Hematopoietic multipotent progenitor cell treated with erythropoietin and hydrocortisone succinate and interleukin-3 and kit ligand, for 6 days (in vitro differentiated cells): ENCODE data around the gene ALS2CL.
A peak's percentile ranks its signal among the peaks of the same experiment; 100 is the strongest.
"Not testable (repeated sequence)": the region's sequence is repeated elsewhere in the genome, so short reads cannot be mapped to it uniquely, and the experiment has no call there.

Experiments used
- DNase-seq: peaks from one replicate; pipeline ENCODE4 v3.0.0-alpha.2; 2015

Gene ALS2CL

DNA sequence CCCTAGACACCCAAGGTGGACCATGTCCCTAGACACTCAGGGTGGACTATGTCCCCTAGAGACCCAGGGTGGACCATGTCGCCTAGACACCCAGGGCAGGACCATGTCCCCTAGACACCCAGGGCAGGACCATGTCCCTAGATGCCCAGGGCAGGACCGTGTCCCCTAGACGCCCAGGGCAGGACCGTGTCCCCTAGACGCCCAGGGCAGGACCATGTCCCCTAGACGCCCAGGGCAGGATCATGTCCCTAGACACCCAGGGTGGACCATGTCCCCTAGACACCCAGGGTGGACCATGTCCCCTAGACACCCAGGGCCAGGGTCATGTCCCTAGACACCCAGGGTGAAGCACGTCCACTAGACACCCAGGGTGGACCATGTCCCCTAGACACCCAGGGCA is 10.9 kb upstream of the ALS2CL start:
- not testable (repeated sequence) for DNase-seq

- no peak for DNase-seq
Measured at GRCh38 chr3:46703013-46703520, 9.6 kb upstream of the ALS2CL start.

DNA sequence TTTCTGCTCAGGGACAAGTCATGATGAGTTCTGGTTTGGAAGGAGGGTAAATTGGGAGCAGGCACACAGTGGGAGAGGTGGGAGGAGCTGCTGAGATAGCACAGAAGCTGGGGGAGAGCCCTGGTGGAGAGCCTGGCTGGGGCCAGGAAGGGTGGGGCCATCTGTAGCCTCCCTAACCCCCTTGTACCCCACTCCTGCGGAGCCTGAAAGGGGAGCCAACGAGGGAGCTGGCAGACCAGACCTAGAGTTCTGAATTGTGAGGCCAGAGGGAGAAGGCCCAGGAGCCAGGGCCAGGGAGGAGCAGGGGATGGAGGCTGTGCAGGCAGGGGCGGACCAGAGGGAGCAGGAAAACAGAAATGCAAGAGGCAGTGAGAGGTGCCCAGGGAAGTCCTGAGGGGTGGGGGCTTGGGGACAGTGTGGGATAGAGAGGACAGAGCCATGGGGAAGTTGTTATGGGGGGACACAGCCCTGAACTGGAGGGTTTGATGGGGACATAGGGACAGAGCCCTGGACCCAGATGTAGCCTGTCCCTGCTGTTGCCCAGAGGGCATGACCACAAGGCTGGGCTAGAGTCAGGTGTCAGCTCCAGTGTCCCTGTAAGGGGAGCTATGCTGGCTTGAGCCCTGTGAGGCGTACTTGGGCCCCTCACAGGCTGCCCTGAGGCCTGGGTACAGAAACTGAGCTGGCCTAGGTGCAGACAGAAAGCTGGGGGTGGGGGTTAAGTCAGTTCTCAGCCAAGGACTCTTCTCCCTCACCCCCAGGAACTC is 8.9 kb upstream of the ALS2CL start:
- no peak for DNase-seq

GRCh38 chr3:46701181-46701939 is 7.9 kb upstream of the ALS2CL start, which contains the start of gene TMIE:
TSS of gene TMIE (plus strand) at chr3:46701392. CDS start at chr3:46701488, 96 bp downstream.
- DNase-seq: no peak

GRCh38 chr3:46700772-46701171 is 7.3 kb upstream of the ALS2CL start:
- DNase-seq: no peak

DNA sequence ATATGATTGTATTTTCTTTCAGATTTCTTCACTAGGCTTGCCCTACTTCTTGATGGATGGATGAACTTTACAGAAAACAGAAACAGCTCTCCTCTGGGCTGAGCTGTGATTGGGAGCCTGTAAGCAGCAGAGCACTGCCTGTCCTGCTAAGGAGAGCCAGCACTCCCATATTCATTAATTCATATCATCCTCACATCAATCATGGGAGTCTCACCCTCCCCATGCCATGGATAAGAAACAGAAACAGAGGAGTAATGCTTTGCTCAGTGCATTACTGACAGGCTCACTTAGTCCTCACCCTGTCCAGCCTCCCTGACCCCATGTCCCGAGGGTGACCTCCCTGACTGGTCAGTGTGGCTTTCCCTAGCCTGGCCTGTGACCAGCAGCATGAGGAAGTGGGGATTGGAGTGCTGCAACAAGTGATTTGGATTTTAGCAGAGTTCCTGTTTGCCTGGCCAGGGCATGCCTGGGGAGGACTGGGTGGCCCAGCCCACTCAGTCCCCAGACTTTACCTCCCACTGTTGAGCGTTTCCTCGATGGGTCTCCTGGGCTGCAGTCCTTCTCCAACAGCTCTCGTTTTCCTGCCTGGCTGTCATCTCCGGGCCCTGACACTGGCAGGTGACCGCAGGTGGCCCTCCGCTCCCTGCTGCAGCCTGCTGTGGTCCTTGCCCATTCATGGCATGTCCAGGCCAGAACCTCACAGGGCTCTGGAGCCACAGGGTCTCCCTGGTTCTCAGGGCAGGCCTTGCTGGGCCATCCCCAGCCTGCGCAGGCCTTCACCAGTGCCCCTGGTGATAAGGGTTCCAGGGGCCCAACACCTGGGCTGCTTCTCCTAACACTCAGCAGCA is 6.4 kb upstream of the ALS2CL start:
- DNase-seq: no peak

- DNase-seq: no peak
Measured at GRCh38 chr3:46695962-46696894, 2.7 kb upstream of the ALS2CL start.

- DNase-seq: peak; percentile 64
Measured at GRCh38 chr3:46695177-46695961, 1.9 kb upstream of the ALS2CL start.

DNA sequence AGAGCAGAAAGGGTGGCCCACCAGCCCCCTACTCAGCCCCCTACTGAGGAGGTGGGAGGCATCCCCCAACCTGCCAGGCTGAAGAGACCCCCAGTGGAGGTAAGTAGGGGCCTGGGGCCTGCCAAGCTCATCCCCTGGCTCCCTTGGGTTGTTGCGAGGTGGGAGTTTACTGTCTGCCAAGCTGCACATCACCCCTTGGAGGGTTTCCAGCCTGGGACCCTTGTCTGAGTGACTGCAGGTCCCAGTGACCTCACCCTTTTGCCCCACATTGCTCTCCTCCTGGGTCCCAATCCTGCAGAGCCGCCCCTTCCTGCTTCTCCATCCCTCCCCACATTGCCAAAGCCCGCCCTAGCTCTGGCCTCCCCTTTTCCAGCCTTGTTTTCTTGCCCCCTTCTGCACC is 1.0 kb upstream of the ALS2CL start:
- no peak for DNase-seq

- DNase-seq: peak; percentile 32
Measured at GRCh38 chr3:46693892-46694226, 380 bp upstream of the ALS2CL start.

GRCh38 chr3:46692566-46692990 is 901 bp downstream of the ALS2CL start:
- no peak for DNase-seq

DNA sequence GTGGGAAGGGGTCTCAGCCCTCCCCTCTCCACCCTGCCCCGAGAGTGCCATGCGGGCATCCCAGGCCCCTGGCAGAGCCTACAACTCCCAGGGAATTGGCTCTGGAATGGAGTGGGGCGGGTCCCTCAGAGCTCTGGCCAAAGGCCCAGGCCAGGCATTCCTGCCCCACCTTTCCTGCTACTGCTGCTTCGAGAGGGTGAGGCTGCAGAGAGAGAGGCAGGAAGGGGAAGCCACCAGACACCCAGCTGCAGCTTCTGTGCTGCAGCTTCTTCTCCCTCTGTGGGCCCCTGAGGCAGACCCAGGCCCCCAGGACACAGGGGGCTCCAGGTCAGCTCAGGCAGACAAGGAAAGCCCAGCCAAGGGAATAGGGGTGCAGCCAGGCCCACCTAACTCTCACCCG is 2.7 kb downstream of the ALS2CL start:
- DNase-seq: no peak

- DNase-seq: no peak
Measured at GRCh38 chr3:46685446-46685845, 8.0 kb downstream of the ALS2CL start.

DNA sequence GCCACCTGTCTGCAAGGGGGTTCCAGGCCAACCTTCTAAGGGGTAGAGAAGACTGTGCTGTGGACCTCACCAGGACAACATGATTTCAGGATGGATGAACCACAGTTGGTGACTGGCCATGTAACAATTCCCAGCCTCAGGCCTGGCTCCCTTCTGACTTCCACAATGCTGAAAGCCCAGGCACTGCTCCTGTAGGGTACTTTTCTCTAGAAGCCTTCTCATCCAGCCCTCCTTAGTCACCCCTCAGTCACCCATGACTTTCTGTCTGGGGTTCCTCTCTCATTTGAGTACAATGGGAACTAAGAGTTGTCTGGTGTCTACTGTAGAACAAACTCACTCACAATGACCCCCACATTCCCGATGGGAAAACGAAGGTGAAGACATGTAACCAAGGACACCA is 8.6 kb downstream of the ALS2CL start:
- DNase-seq: no peak

DNA sequence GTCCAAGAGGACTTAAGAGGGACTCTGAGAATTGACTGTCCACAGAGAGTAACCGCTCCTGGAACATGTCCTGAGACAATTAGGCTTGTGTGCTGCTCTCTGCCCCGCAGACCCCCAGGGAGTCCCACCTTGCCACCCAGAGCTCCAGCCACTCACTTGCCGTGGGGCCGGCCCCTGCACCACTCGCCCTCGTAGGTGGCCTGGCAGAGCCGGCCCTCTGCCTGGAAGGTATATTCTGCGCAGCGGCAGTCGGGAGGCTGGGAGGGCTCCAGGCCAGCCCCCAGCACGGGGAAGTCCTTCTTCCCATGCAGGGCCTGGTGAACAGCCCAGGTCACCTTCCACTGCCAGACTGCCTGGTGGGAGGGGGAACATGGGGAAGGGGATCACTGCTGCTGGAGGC is 10.5 kb downstream of the ALS2CL start:
- no peak for DNase-seq

DNA sequence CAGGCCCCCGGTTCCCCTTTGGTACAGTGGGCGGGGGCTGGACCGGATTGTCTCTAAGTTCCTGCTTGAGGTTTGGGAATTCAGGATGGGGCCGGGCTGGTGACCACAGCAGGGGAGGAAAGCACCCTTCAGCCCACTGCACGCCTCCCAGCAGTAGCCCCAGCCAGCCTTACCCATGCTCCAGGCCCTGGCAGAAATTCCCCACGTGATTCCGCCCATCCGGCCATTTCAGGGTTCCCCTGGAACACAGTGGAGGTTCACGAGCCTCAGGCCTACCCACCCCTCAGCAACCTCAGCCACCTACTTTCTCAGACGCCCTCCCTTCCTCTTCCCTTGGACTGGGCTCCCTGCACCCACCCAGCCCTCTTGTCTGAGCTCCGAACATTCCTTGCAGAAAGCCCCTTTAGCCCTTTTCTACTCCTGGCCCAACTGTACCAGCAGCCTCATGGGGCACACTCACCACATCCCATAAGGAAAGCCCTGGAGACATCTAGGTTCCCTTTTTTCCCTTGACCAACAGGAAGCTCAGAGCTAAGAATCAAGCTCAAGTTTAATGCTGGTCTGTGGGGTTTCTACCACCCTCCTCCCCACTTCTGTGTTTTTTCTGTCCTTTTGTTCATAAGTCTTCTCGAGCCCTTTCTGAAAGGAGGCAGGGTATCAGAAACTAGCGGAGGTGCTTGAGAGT is 11.5 kb downstream of the ALS2CL start:
- DNase-seq: no peak

DNA sequence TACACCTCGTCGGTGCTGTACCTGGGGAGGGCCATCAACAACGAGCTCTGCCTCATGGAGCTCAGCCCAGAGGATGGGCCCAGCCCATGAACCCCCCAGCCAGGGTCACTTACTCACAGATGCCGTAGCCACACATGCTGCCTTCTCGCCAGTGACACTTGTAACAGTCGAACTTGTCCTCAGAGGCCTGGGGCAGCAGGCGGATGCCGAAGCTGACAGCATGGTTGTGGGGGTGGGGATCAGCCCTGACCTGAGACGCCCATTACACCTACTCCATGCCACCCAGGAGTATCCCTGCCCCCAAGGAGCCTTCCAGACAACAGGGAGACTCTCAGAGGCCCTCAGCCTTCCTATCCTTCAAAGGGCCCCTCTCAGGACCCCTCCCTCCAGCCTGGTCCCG is 12.1 kb downstream of the ALS2CL start:
- DNase-seq: no peak

GRCh38 chr3:46680298-46680826 is 13.1 kb downstream of the ALS2CL start:
- DNase-seq: no peak

- DNase-seq: no peak
Measured at GRCh38 chr3:46679681-46680080, 13.8 kb downstream of the ALS2CL start.

DNA sequence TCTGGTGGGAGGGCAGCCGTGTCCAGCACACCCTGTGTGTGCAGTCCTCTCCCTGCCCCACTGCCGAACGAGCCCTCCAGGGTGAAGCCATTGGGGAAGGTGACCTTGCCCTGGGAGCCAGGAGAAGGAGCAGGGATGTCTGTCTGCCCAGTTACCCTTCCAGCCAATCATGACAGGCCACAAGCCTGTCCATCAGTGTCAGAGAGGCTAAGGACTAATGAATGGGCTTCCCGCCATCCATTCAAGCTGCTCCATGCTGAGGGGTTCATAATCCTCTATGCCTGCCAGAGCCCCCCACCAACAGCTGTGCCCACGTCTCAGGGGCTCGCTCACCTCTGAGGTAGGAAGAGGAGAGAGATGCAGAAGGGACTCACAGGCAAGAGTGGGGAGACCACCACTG is 15.2 kb downstream of the ALS2CL start:
- no peak for DNase-seq

DNA sequence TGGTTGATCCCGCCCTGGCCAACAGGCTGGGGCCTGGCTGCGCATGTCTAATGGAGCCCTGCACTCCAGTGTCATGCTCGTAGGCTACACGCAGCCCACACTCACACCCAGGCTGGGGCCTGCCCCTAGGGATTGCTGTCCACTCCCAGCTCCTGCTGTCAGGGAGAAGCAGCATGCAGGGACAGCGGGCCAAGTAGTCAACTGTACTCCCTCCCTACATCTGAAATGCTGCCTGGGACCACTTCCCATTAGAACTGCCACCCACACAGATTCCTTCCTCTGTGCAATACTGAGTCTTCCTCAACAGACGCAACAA is 16.1 kb downstream of the ALS2CL start:
- DNase-seq: no peak
